Colonic mucosa (tissue), 4 donors: ENCODE data around the gene MSI2. TPM values are rescaled to one million over a fixed set of nuclear protein-coding genes. Genes with fewer than 3 reads are reported as not detected.
A peak's percentile ranks its signal among the peaks of the same experiment; 100 is the strongest.

Source experiments
- DNase-seq: peaks from one replicate; pipeline ENCODE4 v3.0.0-alpha.2; 2020
- H3K27ac ChIP-seq: fragments of 200-600 bp; one replicate; pipeline ENCODE4 v1.8.0; 2021
- H3K27me3 ChIP-seq: fragments of 200-600 bp; one replicate; pipeline ENCODE4 v1.8.0; 2021
- H3K36me3 ChIP-seq: fragments of 200-600 bp; one replicate; pipeline ENCODE4 v1.8.0; 2021
- H3K4me1 ChIP-seq: fragments of 200-600 bp; one replicate; pipeline ENCODE4 v1.8.0; 2021; ENCODE audit warnings: mild to moderate bottlenecking
- H3K4me3 ChIP-seq: fragments of 200-600 bp; one replicate; pipeline ENCODE4 v1.8.0; 2021
- H3K9ac ChIP-seq, 2 donors: one replicate each; pipeline ENCODE4 v1.7.0; 2013; ENCODE audit warnings: control low read depth in 2 of 2, low read depth in 2 of 2, low read length in 2 of 2
- H3K9me3 ChIP-seq: fragments of 200-600 bp; one replicate; pipeline ENCODE4 v1.8.0; 2021
- intact Hi-C: fragments of 100-400 bp; cut with DNase I; formaldehyde crosslinking; loops from one replicate; pipeline ENCODE4 v1.14.1; 2022
- total RNA-seq, 2 donors: library from RNA; stranded (reverse); fragmentation: NEBNext Ultra II Directional in 1 of 2; extraction: Animal tissue kit (Norgen Biotek cat#: 25700) in 1 of 2; gene quantifications; one replicate each; pipeline ENCODE4 v1.2.1, GENCODE V29; 2021
- TF ChIP-seq, protein P1 (sequence below): fragments of 200-600 bp; IDR thresholded peaks from one replicate; pipeline ENCODE4 v1.8.0; 2022; ENCODE audit warnings: antibody characterized with exemption, mild to moderate bottlenecking
- donor health status: healthy.
- donor health status: DM: no; HTN: no; CAD: no.
- donor health status: DM: no; HTN: no; CAD: no.

Gene MSI2
- total RNA-seq, 2 donors from 2014 or later = 61.6 to 75.4 TPM

DNA sequence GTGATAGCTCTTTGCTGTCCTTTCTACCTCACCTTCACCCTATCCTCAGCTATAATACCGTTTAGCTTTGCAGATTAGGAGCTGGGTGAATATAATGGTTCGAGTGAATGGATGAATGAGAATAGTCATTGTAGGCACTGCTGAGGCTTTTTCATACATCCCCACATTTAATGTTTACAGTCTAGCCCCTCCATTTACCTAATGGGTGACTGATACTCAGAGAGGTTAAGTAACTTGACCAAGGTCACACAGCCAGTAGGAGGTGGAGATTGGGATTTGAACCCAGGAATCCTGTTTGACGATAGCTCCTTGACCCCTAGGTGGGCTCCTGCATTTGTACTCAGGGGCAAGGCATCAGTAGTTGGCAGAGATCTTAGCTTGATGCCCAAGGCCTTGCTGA lies 293.1 kb downstream of the MSI2 start:
- Histone ChIP-seq H3K9me3 (no peaks in the 10 kb centered on the region), H3K4me3 (no peak overlapping the region), H3K9ac (no peak overlapping the region), H3K27ac (no peak overlapping the region), H3K36me3 (no peaks in the 10 kb centered on the region), H3K4me1 (no peaks in the 10 kb centered on the region), H3K27me3 (no peaks in the 10 kb centered on the region)
- TF ChIP-seq, protein P1, sequence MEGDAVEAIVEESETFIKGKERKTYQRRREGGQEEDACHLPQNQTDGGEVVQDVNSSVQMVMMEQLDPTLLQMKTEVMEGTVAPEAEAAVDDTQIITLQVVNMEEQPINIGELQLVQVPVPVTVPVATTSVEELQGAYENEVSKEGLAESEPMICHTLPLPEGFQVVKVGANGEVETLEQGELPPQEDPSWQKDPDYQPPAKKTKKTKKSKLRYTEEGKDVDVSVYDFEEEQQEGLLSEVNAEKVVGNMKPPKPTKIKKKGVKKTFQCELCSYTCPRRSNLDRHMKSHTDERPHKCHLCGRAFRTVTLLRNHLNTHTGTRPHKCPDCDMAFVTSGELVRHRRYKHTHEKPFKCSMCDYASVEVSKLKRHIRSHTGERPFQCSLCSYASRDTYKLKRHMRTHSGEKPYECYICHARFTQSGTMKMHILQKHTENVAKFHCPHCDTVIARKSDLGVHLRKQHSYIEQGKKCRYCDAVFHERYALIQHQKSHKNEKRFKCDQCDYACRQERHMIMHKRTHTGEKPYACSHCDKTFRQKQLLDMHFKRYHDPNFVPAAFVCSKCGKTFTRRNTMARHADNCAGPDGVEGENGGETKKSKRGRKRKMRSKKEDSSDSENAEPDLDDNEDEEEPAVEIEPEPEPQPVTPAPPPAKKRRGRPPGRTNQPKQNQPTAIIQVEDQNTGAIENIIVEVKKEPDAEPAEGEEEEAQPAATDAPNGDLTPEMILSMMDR = no peak
- DNase-seq = no peak
- intact Hi-C loops = no loop called here

DNA sequence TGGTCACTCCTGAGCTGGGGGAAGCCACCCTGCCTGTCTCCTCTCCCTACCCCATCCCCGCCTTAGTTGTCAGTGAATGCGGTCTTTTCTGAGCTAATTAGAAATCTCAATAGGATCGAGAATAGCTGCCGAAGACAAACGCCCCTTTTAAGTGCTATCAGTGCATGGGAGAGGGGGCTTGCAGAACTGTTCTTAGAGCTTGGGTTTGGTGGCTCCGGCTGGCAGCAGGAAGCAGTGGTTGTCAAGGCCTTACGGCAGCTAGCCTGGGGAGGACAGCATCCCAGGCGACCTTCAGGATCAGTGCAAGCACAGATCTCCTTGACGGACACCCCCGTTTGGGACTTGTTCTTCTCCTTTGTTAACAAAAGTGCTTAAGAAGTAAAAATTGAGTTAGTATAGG lies 293.7 kb downstream of the MSI2 start:
- TF ChIP-seq, protein P1 = no peak
- no peak overlapping the region for H3K9ac ChIP-seq
- no peaks in the 10 kb centered on the region for H3K9me3 ChIP-seq
- H3K36me3 ChIP-seq = no peaks in the 10 kb centered on the region
- DNase-seq = no peak
- H3K27me3 ChIP-seq = no peaks in the 10 kb centered on the region
- no peak overlapping the region for H3K27ac ChIP-seq
- intact Hi-C loops = no loop called here
- H3K4me1 ChIP-seq = no peaks in the 10 kb centered on the region
- H3K4me3 ChIP-seq = no peak overlapping the region

DNA sequence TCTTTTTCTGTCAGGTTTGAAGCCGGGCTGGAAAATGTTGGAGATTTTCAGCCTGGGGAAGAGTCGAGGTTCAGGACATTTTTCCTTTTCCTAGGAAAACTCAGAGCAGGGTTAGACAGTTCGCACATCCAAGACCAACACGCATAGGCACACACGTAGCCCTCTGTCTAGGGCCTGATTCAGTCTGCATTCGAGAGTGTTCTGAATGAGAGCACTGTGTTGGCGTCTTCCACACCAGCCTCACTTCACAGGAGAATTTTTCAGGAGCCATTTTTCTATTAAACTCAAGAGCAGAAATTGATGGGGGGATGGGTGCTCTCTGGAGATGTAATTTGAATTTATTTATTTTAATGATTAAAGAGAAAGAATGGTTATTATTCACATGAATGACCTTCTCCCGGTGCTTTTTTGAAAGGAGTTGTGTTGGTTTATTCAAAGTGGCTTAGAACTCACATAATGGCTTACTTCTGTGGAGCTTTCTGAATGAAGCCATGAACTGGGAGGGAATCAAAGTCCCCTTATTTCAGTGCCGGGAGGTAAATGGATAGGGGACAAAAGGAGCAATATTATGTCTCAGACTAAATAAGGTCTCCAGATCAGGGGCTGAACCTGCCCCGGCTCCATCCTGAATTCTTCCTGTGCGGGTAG lies 294.5 kb downstream of the MSI2 start:
- no peak overlapping the region for H3K4me3 ChIP-seq
- no peaks in the 10 kb centered on the region for H3K4me1 ChIP-seq
- no peak overlapping the region for H3K27ac ChIP-seq
- no peaks in the 10 kb centered on the region for H3K27me3 ChIP-seq
- H3K9ac ChIP-seq = peak overlapping the region in 1 of 2 donors; percentile 39
- no peak for DNase-seq
- TF ChIP-seq, protein P1 = no peak
- H3K36me3 ChIP-seq = no peaks in the 10 kb centered on the region
- intact Hi-C loops = no loop called here
- no peaks in the 10 kb centered on the region for H3K9me3 ChIP-seq

DNA sequence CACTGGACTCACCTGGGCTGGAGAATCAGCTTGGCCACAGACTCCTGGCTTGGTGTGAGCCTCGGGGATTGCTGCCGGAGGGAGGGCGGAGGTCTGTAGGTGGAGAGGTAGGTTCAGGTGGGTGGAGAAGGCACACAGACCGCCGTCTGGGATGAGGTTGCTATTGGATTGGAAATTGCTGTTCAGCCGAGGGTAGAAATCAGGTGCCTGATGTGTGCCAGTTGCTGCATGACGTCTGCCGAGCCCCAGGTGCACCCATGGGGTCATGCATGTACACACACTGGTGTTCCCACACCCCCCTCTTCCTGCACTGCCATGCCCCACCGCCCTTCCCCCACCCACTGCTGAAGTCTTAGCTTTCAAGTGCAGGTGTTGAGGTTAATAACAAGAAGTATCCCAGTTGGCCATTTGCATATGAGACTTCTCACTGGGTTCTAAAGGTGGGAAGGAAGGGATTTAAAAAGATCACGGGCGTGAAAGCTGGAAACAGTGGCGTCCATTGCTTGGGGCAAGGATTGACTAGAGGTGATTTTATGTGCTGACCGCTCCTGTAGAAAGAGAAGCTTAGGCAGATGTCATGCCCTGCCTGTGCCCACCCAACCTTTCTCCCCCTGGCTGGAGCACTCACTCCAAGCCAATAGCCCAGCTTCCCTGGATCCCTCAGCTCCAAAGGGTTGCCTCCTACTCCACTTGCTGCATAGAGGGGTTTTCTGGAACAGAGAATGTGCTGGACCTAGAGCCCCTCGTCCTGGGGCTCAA lies 295.2 kb downstream of the MSI2 start:
- no peaks in the 10 kb centered on the region for H3K9me3 ChIP-seq
- no peak overlapping the region for H3K27ac ChIP-seq
- H3K4me3 ChIP-seq = no peak overlapping the region
- H3K4me1 ChIP-seq = no peaks in the 10 kb centered on the region
- TF ChIP-seq, protein P1 = no peak
- intact Hi-C loops = no loop called here
- no peaks in the 10 kb centered on the region for H3K27me3 ChIP-seq
- H3K36me3 ChIP-seq = no peaks in the 10 kb centered on the region
- peak overlapping the region in 1 of 2 donors; percentile 39 for H3K9ac ChIP-seq
- DNase-seq = peak; percentile 32

DNA sequence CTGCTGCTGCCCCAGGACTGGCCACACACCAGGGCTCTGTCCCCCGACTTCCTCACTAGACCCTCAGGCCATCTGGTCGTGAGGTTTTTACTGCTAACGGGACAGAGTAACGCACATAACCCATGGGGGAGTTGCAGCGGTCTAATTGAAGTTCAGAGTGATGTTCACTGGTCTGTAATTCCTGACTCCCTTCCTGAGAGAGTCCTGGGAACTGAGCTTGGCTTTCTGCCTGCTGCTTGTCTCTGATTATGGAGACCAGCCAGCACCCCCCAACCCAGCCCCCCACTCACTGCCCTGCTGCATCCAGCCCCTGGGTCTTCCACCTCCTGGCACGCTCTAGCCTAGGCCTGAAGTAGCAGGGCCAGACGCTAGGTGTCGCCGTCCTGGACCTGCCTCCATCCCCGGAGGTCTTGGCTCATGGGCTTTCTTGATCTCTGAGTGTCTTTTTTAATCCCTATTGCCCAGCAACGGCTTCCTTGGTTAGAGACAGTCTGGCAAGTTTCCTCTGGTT lies 295.8 kb downstream of the MSI2 start:
- no peaks in the 10 kb centered on the region for H3K36me3 ChIP-seq
- no peak overlapping the region for H3K4me3 ChIP-seq
- H3K27me3 ChIP-seq = no peaks in the 10 kb centered on the region
- no peaks in the 10 kb centered on the region for H3K4me1 ChIP-seq
- no peak overlapping the region for H3K9ac ChIP-seq
- no peak for DNase-seq
- no peaks in the 10 kb centered on the region for H3K9me3 ChIP-seq
- TF ChIP-seq, protein P1 = no peak
- intact Hi-C loops = no loop called here
- no peak overlapping the region for H3K27ac ChIP-seq
